ENCODE measurements around the gene ELOVL6. TPM values are rescaled to one million over a fixed set of nuclear protein-coding genes. Genes with fewer than 3 reads are reported as not detected.

ELOVL6 gene
- total and polyA plus RNA-seq, 10 donors: 0.58 to 4.5 (median 3.3) TPM

GRCh38 chr4:110062166-110062565, 136.2 kb downstream of the ELOVL6 start:
- DNase-seq: no peak
- Histone ChIP-seq H3K4me3 (no peak overlapping the region), H3K27me3 (replicated peaks in 1 of 7) (no peaks in the 10 kb centered on the region), H3K4me1 (peaks cover 0 to 12% (median 8%) of the 10 kb centered on the region in 6 donors), H3K9me3 (no peaks in the 10 kb centered on the region), H3K27ac (no peak overlapping the region), H3K36me3 (no peaks in the 10 kb centered on the region)
- WGBS, 5 donors: 83 to 91% (median 88%) methylated on average over 5 of the region's 5 CpGs
- intact Hi-C loops (cut with DNase I; ENCODE audit: low total_unique reads): no loop called here
- no peak for TF ChIP-seq POLR2A (IDR thresholded peaks at IDR 0.05)
- no peak for TF ChIP-seq POLR2AphosphoS5 (IDR thresholded peaks at IDR 0.05)
- TF ChIP-seq CTCF (IDR thresholded peaks at IDR 0.05 in 8 of 11, conservative IDR thresholded peaks at IDR 0.05 in 3 of 11): no peak

- intact Hi-C loops (cut with DNase I; ENCODE audit: low total_unique reads): no loop called here
- 74 to 85% (median 83%) methylated on average over 2 of the region's 2 CpGs for WGBS, 5 donors
- peaks cover 0 to 12% (median 8%) of the 10 kb centered on the region in 6 donors for H3K4me1 ChIP-seq
- TF ChIP-seq POLR2A (IDR thresholded peaks at IDR 0.05) (no peak), POLR2AphosphoS5 (IDR thresholded peaks at IDR 0.05) (no peak), CTCF (IDR thresholded peaks at IDR 0.05 in 8 of 11, conservative IDR thresholded peaks at IDR 0.05 in 3 of 11) (no peak)
- no peaks in the 10 kb centered on the region for H3K36me3 ChIP-seq
- DNase-seq: no peak
- H3K27me3 ChIP-seq (replicated peaks in 1 of 7): no peaks in the 10 kb centered on the region
- no peaks in the 10 kb centered on the region for H3K9me3 ChIP-seq
- no peak overlapping the region for H3K4me3 ChIP-seq
- H3K27ac ChIP-seq: peak overlapping the region in 2 of 8 donors; percentile 69 to 77
Observed at GRCh38 chr4:110061076-110061475, 137.3 kb downstream of the ELOVL6 start.

GRCh38 chr4:110059556-110060191, 138.7 kb downstream of the ELOVL6 start:
- DNase-seq: no peak
- no peaks in the 10 kb centered on the region for H3K36me3 ChIP-seq
- peak overlapping the region in 4 of 8 donors; percentile 54 to 77 (median 69) for H3K27ac ChIP-seq
- 49 to 70% (median 59%) methylated on average over 3 of the region's 3 CpGs for WGBS, 5 donors
- peak overlapping the region in 1 of 8 donors; percentile 32 for H3K4me3 ChIP-seq
- H3K4me1 ChIP-seq: peaks cover 0 to 12% (median 8%) of the 10 kb centered on the region in 6 donors
- H3K9me3 ChIP-seq: no peaks in the 10 kb centered on the region
- H3K27me3 ChIP-seq (replicated peaks in 1 of 7): no peaks in the 10 kb centered on the region
- TF ChIP-seq POLR2AphosphoS5 (IDR thresholded peaks at IDR 0.05): no peak
- no peak for TF ChIP-seq CTCF (IDR thresholded peaks at IDR 0.05 in 8 of 11, conservative IDR thresholded peaks at IDR 0.05 in 3 of 11)
- no peak for TF ChIP-seq POLR2A (IDR thresholded peaks at IDR 0.05)
- intact Hi-C loops (cut with DNase I; ENCODE audit: low total_unique reads): no loop called here

GRCh38 chr4:110058677-110059076, 139.7 kb downstream of the ELOVL6 start:
- Histone ChIP-seq H3K27me3 (replicated peaks in 1 of 7) (no peaks in the 10 kb centered on the region), H3K9me3 (no peaks in the 10 kb centered on the region), H3K4me3 (peak overlapping the region in 1 of 8 donors; percentile 32), H3K36me3 (no peaks in the 10 kb centered on the region), H3K4me1 (peaks cover 0 to 12% (median 8%) of the 10 kb centered on the region in 6 donors), H3K27ac (peak overlapping the region in 3 of 8 donors; percentile 69 to 77 (median 69))
- intact Hi-C loops (cut with DNase I; ENCODE audit: low total_unique reads): no loop called here
- no peak for TF ChIP-seq POLR2AphosphoS5 (IDR thresholded peaks at IDR 0.05)
- no peak for TF ChIP-seq POLR2A (IDR thresholded peaks at IDR 0.05)
- TF ChIP-seq CTCF (IDR thresholded peaks at IDR 0.05 in 8 of 11, conservative IDR thresholded peaks at IDR 0.05 in 3 of 11): no peak
- 76 to 100% (median 96%) methylated on average over 1 of the region's 1 CpG for WGBS, 5 donors
- no peak for DNase-seq

Measured in spleen (tissue), 11 donors.